Type B pancreatic cell (in vitro differentiated cells): ENCODE data around the gene WDR44. TPM values are rescaled to one million over a fixed set of nuclear protein-coding genes. Genes with fewer than 3 reads are reported as not detected.

Experiments
- DNase-seq: peaks from one replicate; pipeline ENCODE4 v3.0.0; 2021; ENCODE audit warnings: mixed read lengths; ENCODE audit not compliant: unreplicated experiment; ENCODE audit errors: extremely low spot score
- H3K27ac Mint-ChIP-seq: 2 replicates; pipeline ENCODE4 v1.8.0; 2021; ENCODE audit warnings: mild to moderate bottlenecking, mixed read lengths
- H3K27me3 Mint-ChIP-seq: 2 replicates; pipeline ENCODE4 v1.8.0; 2021; ENCODE audit warnings: mixed read lengths
- H3K36me3 Mint-ChIP-seq: 2 replicates; pipeline ENCODE4 v1.8.0; 2021; ENCODE audit warnings: mixed read lengths
- H3K4me1 Mint-ChIP-seq: one replicate; pipeline ENCODE4 v1.8.0; 2021; ENCODE audit warnings: mixed read lengths; ENCODE audit not compliant: unreplicated experiment
- H3K4me3 Mint-ChIP-seq: 2 replicates; pipeline ENCODE4 v1.8.0; 2021; ENCODE audit warnings: mild to moderate bottlenecking, mixed read lengths
- H3K9me3 Mint-ChIP-seq: 2 replicates; pipeline ENCODE4 v1.8.0; 2021; ENCODE audit warnings: mixed read lengths
- CTCF ChIP-seq: fragments of 200-600 bp; sonication (generic); conservative IDR thresholded peaks from 2 replicates; pipeline ENCODE4 v1.5.0; 2021; ENCODE audit warnings: antibody characterized with exemption, mild to moderate bottlenecking
- total RNA-seq: library from RNA; stranded (reverse); gene quantifications from 2 replicates; pipeline ENCODE4 v1.2.1, GENCODE V29; 2021; ENCODE audit warnings: low replicate concordance

WDR44 gene
- total RNA-seq, 1 donor from 2014 or later = 9.5 TPM

GRCh38 chrX:118373538-118373937, 27.6 kb downstream of the WDR44 start:
- Mint-ChIP-seq H3K27me3 (no peaks in the 10 kb centered on the region), H3K4me3 (no peak overlapping the region), H3K9me3 (no peaks in the 10 kb centered on the region), H3K27ac (no peak overlapping the region), H3K36me3 (no peaks in the 10 kb centered on the region), H3K4me1 (no peaks in the 10 kb centered on the region)
- no peak for DNase-seq
- TF ChIP-seq CTCF = no peak

GRCh38 chrX:118383120-118383519, 37.2 kb downstream of the WDR44 start:
- TF ChIP-seq CTCF = no peak
- no peaks in the 10 kb centered on the region for H3K9me3 Mint-ChIP-seq
- no peak for DNase-seq
- H3K27me3 Mint-ChIP-seq = no peaks in the 10 kb centered on the region
- no peak overlapping the region for H3K27ac Mint-ChIP-seq
- no peak overlapping the region for H3K4me3 Mint-ChIP-seq
- no peaks in the 10 kb centered on the region for H3K4me1 Mint-ChIP-seq
- H3K36me3 Mint-ChIP-seq = no peaks in the 10 kb centered on the region

GRCh38 chrX:118392716-118393115, 46.8 kb downstream of the WDR44 start:
- Mint-ChIP-seq H3K4me1 (no peaks in the 10 kb centered on the region), H3K4me3 (no peak overlapping the region), H3K36me3 (peaks cover 3% of the 10 kb centered on the region), H3K27me3 (no peaks in the 10 kb centered on the region), H3K9me3 (no peaks in the 10 kb centered on the region), H3K27ac (no peak overlapping the region)
- DNase-seq = no peak
- TF ChIP-seq CTCF = no peak

GRCh38 chrX:118396113-118396512, 50.2 kb downstream of the WDR44 start:
- no peaks in the 10 kb centered on the region for H3K27me3 Mint-ChIP-seq
- H3K9me3 Mint-ChIP-seq = no peaks in the 10 kb centered on the region
- H3K4me1 Mint-ChIP-seq = no peaks in the 10 kb centered on the region
- no peak for TF ChIP-seq CTCF
- peaks cover 3% of the 10 kb centered on the region for H3K36me3 Mint-ChIP-seq
- no peak overlapping the region for H3K4me3 Mint-ChIP-seq
- no peak for DNase-seq
- H3K27ac Mint-ChIP-seq = no peak overlapping the region

- H3K4me1 Mint-ChIP-seq = no peaks in the 10 kb centered on the region
- H3K4me3 Mint-ChIP-seq = no peak overlapping the region
- no peak for DNase-seq
- H3K9me3 Mint-ChIP-seq = no peaks in the 10 kb centered on the region
- H3K27ac Mint-ChIP-seq = no peak overlapping the region
- peaks cover 18% of the 10 kb centered on the region for H3K36me3 Mint-ChIP-seq
- no peak for TF ChIP-seq CTCF
- no peaks in the 10 kb centered on the region for H3K27me3 Mint-ChIP-seq
Measured at GRCh38 chrX:118418811-118419251, 72.9 kb downstream of the WDR44 start.

- TF ChIP-seq CTCF = no peak
- Mint-ChIP-seq H3K36me3 (peaks cover 18% of the 10 kb centered on the region), H3K4me1 (no peaks in the 10 kb centered on the region), H3K9me3 (no peaks in the 10 kb centered on the region), H3K27ac (no peak overlapping the region), H3K27me3 (no peaks in the 10 kb centered on the region), H3K4me3 (no peak overlapping the region)
- no peak for DNase-seq
Measured at GRCh38 chrX:118420462-118420861, 74.6 kb downstream of the WDR44 start.
